NCI-H774 (cell line): ENCODE results near the gene UBE2E1.

ENCODE experiments used
- DNase-seq: peaks from one replicate; lab custom pipeline; 2025; lab: John Stamatoyannopoulos, UW

The UBE2E1 gene

DNA sequence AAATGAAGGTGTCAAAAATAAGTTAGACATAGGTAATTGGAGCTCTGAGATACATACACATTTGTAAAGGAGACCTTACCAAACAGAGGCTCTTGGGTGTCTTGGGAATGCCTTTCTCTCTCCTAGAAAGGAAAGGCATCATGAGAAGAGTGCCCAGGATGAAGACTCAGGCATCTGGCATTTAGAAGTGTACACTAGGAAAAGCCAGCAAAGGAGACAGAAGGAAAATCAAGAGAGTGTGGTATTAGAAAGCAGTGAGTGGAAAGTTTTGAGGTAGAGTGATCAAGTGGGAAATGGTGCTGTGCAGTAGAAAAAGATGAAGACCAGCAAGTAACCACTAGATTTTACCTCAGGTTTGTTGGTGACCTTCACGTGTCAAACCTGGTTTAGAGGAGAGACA, 16.1 kb downstream of the UBE2E1 start:
- no peak for DNase-seq

- DNase-seq: no peak
Observed at GRCh38 chr3:23822559-23822958, 16.8 kb downstream of the UBE2E1 start.

GRCh38 chr3:23823620-23824019, 17.9 kb downstream of the UBE2E1 start:
- DNase-seq: no peak

DNA sequence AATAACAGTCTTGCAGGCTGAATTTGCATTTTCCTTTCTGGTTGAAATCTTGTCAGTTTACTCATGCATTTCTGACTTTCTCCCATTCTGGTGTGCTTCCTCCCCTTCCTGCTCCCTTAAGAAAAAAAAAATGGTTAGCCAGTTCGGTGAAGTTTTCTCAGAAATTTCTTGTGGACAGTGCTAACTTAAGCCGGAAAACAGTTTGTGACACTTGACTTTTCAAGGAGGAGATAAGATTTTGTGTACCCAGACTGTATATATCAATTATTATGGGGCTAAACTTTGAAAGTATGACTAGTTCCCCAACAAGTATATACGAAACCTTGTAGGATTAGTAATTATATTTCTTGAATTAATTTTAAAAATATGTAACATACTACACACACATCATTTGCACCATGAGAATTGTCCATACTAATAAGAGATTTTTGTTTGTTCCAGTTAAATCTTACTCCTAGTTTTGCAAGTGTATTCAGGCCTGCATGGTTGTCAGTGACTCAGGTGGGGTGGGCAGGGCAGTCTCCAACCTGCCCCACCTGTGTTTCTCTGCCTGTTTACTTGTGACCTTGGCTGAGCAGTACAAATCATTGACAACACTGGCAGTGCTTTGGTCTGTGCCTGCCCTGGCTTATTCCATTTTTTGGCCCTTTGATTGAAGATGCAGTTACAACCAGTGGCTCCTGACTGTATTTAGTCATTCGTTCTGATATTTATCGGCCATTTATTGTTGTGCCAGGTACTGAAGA, 19.1 kb downstream of the UBE2E1 start:
- DNase-seq: no peak

DNA sequence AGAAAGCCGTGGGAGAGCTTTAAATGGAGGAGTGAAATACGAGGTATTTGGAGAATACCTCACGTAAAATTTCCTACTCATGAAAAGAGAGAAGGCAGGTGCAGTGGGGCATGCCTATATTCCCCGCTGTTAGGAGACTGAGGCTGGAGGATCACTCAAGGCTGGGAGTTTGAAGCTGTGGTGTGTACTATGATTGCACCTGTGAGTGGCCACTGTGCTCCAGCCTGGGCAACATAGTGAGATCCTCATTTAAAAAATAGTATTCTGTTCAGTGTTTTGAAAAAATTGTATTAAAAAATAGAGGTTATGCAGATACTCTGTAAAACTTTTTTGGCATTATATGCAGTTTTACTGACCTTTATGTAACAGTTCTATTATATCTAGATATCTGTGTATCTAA, 20.0 kb downstream of the UBE2E1 start:
- DNase-seq: no peak

DNA sequence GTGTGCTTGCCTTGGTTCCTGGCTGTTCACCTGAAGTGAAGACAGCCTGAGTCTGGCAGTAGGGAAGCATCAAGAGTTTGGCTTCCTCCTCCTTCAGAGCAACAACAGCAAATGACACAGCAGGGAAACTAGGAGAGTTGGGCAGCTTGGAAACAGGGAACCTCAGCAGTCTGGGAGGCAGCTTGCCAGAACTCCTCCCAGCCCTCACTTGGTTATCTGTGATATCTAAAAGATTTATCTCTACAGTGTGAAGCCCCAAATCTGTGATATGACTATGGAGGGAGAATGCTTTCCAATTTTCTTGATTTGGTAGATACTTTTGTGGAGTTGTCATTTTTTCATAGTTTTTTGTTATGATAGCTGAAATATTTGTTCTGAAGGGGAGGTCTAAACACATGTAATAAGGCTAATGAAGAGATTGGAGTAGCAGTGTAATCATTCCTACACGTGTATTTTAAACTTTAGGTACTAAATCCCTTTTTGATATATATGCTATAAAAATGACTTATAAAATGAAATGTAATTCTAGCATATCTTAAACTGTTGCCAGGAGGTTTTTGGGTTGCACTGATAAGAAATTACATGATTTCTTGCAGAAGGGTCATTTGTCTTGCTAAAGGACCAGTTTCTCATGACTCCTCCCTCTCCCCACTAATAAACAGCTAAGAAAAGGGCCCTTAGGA, 20.8 kb downstream of the UBE2E1 start:
- no peak for DNase-seq

DNA sequence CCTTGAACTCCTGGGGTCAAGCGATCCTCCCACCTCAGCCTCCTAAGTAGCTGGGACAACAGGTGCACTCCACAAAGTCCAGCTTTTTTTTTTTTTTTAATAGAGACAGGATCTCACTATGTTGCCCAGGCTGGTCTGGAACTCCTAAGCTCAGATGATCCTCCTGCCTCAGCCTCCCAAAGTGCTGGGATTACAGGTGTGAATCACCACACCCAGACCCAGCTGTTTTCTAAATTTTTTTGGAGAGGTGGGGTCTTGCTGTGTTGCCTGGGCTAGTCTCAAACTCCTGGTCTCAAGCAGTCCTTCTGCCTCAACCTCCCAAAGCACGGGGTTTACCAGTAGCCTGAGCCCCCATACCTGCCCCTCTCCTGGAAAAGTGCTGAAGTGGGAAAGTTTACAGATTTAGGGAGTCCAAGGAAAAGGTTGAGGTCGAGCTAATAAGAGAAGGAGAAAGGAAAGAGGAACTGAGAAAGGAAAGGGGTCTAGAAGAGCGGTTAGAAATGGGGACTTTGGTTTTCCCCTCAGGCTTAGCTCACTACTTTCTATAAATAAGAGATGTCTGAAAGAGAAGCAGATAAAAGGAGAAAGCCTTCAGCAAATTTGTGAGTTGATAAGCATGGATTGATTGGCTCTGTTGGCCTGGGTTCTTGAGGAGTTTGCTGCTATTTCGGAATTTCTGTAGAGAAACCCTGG, 23.6 kb downstream of the UBE2E1 start:
- DNase-seq: no peak

DNA sequence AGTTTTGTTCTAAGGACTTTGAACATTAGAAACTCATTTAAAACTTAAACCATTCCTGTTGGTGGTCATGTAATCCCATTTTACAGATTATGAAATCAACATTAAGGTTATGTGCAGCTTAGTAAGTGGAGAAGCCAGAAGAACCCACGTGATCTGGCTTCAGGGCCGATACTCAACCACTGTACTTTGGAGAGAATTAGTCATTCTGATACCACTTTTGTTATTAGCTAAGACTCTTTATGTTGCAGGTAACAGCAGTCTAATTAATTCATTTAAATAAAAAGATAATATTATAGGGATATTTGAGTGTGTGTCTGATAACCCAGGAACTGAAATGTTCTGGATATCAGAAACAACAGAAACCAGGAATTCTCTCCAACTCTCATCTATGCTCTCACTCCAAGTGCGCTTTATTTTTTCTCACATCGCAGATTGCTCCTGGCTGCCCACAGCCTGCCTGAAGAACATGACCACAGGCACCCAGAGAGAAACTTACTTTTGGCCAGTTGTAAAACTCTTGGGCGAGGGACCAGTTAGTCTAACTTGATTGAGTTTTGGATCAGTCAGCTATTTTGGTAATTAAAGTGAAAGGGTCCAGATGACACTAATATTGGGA, 25.2 kb downstream of the UBE2E1 start:
- no peak for DNase-seq

- DNase-seq: no peak
Observed at GRCh38 chr3:23831517-23832394, 26.0 kb downstream of the UBE2E1 start.

GRCh38 chr3:23832523-23832922, 26.8 kb downstream of the UBE2E1 start:
- no peak for DNase-seq

- DNase-seq: no peak
Observed at GRCh38 chr3:23834082-23834870, 28.5 kb downstream of the UBE2E1 start.

- no peak for DNase-seq
Observed at GRCh38 chr3:23835087-23835486, 29.3 kb downstream of the UBE2E1 start.

DNA sequence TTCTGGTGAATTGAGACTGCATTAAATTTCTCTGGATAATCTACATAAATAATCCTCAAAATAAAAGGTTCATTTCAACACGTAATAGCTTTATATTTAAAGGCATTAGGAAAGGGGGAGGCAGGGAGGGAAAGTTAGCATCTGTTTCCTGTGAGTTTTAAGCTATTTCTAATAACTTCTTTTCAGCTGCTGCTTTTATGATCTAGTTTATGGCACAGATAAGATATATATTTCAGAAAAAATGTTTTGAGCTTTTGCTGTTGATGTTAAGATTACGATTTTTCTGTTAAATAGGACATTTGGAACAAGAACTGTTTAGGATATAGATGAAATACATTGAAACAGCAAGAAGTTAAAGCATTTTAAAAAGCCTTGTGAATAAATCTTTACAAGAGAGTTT, 30.0 kb downstream of the UBE2E1 start:
- no peak for DNase-seq

DNA sequence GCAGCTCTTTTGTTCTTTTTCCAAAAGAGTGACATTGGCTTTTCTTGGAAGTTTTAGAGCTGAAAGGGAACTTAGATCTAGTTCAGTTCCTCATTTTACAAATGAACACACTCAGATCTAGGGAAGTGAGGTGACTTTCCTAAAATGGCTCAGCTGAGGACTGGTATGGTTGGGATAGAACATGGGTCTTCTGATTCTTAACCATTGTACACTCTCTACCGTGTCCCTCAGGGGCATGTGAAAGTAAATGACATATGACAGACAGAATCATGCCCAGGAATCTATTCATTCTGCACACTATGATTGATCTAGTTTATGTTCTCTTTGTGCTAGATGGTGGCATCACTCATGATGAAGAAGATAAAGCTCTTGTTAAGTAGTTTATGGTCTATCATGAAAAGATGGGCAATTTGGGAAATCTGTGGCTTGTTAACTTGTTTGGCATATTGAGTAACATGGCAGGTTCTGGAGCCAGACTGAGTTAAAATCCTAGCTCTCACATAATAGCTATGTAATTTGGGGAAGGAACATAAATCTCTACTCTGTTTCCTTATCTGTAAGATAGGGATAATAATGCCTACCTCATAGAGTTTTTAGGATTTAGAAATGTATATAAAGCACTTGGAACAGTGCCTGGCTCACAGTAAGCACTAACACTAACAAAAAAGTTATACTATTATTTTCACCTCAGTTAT, 30.9 kb downstream of the UBE2E1 start:
- no peak for DNase-seq

DNA sequence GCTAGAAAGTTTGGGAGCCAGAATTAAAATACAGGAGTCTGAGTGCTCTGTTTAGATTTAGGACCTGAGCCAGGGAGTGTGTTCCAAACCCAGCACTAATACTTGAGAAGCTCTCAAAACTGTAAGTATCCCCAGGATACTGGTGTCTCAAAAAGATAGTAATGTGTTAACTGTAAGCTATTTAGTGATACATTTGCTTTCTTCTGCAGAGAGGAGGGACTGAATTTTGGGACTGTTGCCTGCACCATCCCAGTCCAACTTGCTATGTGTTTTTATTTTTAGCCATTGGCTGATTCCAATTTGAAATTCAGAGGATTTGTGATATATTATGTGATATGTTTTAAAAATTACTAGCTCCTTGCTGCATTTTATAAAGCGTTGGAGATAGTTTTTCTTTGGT, 31.5 kb downstream of the UBE2E1 start:
- DNase-seq: no peak

DNA sequence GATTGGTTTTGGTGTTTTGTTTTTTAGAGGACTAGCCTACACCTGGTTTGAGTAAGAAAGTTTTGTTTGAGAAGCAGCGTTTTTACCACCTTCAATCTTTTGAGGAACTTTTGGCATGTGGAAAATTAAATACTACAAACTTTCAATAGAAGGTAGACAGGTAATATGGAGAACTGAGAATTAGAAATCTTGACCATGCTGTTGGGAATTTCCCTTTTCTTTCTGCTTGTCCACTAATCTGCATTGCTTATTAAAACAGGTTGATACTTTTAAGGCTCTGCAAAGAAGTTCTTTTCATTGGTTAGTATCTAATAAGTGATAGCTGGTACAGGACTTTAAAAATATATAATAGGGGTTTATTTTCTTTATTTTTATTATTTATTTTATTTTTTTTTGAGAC, 31.9 kb downstream of the UBE2E1 start:
- DNase-seq: no peak

- DNase-seq: no peak
Observed at GRCh38 chr3:23840521-23840920, 34.8 kb downstream of the UBE2E1 start.

DNA sequence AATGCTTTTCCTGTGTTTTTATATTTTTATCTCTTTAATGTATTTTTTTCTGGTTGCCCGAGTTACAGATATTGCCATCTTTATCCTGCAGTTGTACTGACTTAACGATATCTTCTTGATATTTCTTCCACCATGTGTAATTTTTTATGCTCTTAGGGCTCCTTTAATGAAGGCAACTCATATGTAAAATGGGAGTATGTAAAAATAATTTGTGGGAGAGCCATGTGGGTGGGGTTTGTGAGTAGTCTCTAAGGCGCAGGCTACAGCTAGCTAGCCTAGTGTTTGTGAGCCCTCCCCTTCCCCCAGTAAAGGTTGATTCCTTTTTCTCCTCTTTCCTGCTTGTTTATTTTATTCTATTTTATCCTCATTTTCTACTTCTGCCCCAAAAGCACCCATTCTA, 38.1 kb downstream of the UBE2E1 start:
- DNase-seq: no peak

DNA sequence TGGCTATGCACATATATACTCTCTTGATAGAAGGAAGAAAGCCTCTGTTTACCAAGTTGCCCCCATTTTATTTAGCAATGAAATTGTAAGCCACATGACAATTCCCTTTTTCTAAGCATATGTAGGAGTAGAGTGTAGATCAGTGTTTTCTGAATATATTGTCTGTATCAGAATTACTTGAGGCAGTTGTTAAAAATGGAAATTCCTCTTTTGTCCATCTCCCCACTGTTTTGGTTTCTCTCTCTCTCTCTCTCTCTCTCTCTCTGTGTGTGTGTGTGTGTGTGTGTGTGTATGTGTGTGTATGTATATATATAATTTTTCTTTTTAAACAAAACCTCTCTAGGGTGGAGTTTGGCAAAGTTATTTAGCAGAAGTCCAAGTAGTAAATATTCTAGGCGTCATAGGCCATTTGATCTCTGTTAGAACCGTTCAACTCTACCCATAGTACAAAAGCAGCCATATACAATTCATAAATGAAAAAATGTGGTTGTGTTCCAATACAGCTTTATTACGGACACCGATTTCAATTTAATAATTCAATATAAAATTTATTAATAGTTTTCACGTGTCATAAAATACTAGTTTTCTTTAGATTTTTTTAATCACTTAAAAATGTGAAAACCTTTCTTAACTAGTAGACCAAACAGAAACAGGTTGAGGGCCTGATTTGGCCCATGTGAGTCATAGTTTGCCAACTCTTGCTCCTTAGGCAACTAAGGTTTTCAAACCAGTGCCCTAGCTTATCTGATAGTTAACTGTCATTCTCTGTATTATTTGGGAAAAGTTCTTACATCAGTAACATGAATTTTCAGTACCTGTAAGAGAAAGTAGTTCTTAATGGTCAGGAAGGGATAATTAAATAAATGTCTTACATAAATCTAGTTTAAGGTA, 39.8 kb downstream of the UBE2E1 start:
- DNase-seq: no peak
